GM23338 (cell line): ENCODE measurements around the gene TREML2. TPM values are rescaled to one million over a fixed set of nuclear protein-coding genes. Genes with fewer than 3 reads are reported as not detected.

Experiments
- ATAC-seq: fragments of 200-7000 bp; cut with Tn5 transposase; 3 replicates; pipeline ENCODE4 v1.9.1; 2020
- DNase-seq: peaks from one replicate; pipeline ENCODE4 v3.0.0-alpha.2; 2015; ENCODE audit warnings: low spot score
- H2AFZ ChIP-seq: fragments of 200-600 bp; sonication (generic); 2 replicates; pipeline ENCODE4 v1.8.0; 2016; ENCODE audit warnings: antibody characterized with exemption, mild to moderate bottlenecking, moderate library complexity
- H3F3A ChIP-seq: fragments of 200-600 bp; sonication (generic); replicated peaks from 2 replicates; pipeline ENCODE4 v1.8.0; 2017; ENCODE audit warnings: antibody characterized with exemption, mixed run types, low read depth
- H3K27ac ChIP-seq: fragments of 200-600 bp; sonication (generic); 2 replicates; pipeline ENCODE4 v1.6.1; 2016; ENCODE audit warnings: low read depth
- H3K27me3 ChIP-seq: fragments of 200-600 bp; sonication (generic); 2 replicates; pipeline ENCODE4 v1.8.0; 2016; ENCODE audit warnings: mild to moderate bottlenecking, mixed run types, moderate library complexity; ENCODE audit not compliant: insufficient read depth
- H3K36me3 ChIP-seq: fragments of 200-600 bp; sonication (generic); 2 replicates; pipeline ENCODE4 v1.8.0; 2016; ENCODE audit warnings: mild to moderate bottlenecking; ENCODE audit not compliant: insufficient read depth
- H3K4me1 ChIP-seq: fragments of 200-600 bp; sonication (generic); 2 replicates; pipeline ENCODE4 v1.8.0; 2016; ENCODE audit warnings: mild to moderate bottlenecking, moderate library complexity; ENCODE audit not compliant: insufficient read depth
- H3K4me2 ChIP-seq: fragments of 200-600 bp; sonication (generic); 2 replicates; pipeline ENCODE4 v1.7.1; 2017; ENCODE audit warnings: mixed run types
- H3K4me3 ChIP-seq: fragments of 200-600 bp; sonication (generic); 2 replicates; pipeline ENCODE4 v1.6.1; 2016; ENCODE audit warnings: mixed run types
- H3K79me2 ChIP-seq: fragments of 200-600 bp; sonication (generic); replicated peaks from 2 replicates; pipeline ENCODE4 v1.8.0; 2017; ENCODE audit warnings: mild to moderate bottlenecking; ENCODE audit not compliant: insufficient read depth
- H3K9me2 ChIP-seq: fragments of 200-600 bp; sonication (generic); 2 replicates; pipeline ENCODE4 v1.8.0; 2017; ENCODE audit not compliant: insufficient read depth
- H4K20me1 ChIP-seq: fragments of 200-600 bp; sonication (generic); replicated peaks from 2 replicates; pipeline ENCODE4 v1.8.0; 2017; ENCODE audit warnings: mild to moderate bottlenecking; ENCODE audit not compliant: insufficient read depth
- H3K27ac Mint-ChIP-seq: 2 replicates; pipeline ENCODE4 v1.8.0; 2020; ENCODE audit warnings: inconsistent platforms, mild to moderate bottlenecking, moderate library complexity, mixed read lengths
- H3K27me3 Mint-ChIP-seq: 3 replicates; pipeline ENCODE4 v1.8.0; 2022; ENCODE audit warnings: low read depth, mild to moderate bottlenecking, moderate library complexity, mixed read lengths, inconsistent platforms; ENCODE audit not compliant: insufficient read depth, poor library complexity
- H3K36me3 Mint-ChIP-seq: 3 replicates; pipeline ENCODE4 v1.8.0; 2021; ENCODE audit warnings: low read depth, mild to moderate bottlenecking, inconsistent platforms, moderate library complexity, mixed read lengths
- H3K4me1 Mint-ChIP-seq: 3 replicates; pipeline ENCODE4 v1.8.0; 2020; ENCODE audit warnings: mild to moderate bottlenecking, inconsistent platforms, mixed read lengths
- H3K4me3 Mint-ChIP-seq: 3 replicates; pipeline ENCODE4 v1.8.0; 2021; ENCODE audit warnings: moderate library complexity, mild to moderate bottlenecking, inconsistent platforms, mixed read lengths
- H3K9me3 Mint-ChIP-seq: 3 replicates; pipeline ENCODE4 v1.8.0; 2020; ENCODE audit warnings: moderate library complexity, mild to moderate bottlenecking, inconsistent platforms, mixed read lengths
- CREB1 ChIP-seq: fragments of 250-450 bp; sonication (Bioruptor Pico); IDR thresholded peaks from 2 replicates; pipeline ENCODE4 v1.5.0; 2020; ENCODE audit warnings: low read depth, mild to moderate bottlenecking, moderate library complexity
- EZH2 ChIP-seq: fragments of 200-600 bp; sonication (generic); IDR thresholded peaks from one replicate; pipeline ENCODE4 v1.8.0; 2017; ENCODE audit warnings: antibody characterized with exemption, mild to moderate bottlenecking, low read depth; ENCODE audit not compliant: unreplicated experiment
- JUNB ChIP-seq: IDR thresholded peaks from one replicate; pipeline ENCODE4 v1.6.1; 2016; ENCODE audit warnings: antibody characterized with exemption; ENCODE audit not compliant: unreplicated experiment
- polyA plus RNA-seq: library from polyadenylated mRNA; unstranded; fragments of >200 nt; fragmentation: Nextera tagmentation; extraction: Ambion mirVana; gene quantifications from 2 replicates; pipeline ENCODE4 v1.2.1, GENCODE V29; 2016
- total RNA-seq: library from RNA; depleted of rRNA; stranded (reverse); fragments of >200 nt; shearing (Covaris generic); gene quantifications from 2 replicates; pipeline ENCODE4 v1.2.3, GENCODE V29; 2014
- TF ChIP-seq, protein P1 (sequence below), 2 experiments: fragments of 200-600 bp in 1 of 2; sonication (generic) in 1 of 2; conservative IDR thresholded peaks; 2 replicates each; pipeline versions ENCODE4 v1.5.1 to v1.6.1; 2016 to 2017; ENCODE audit warnings: antibody characterized with exemption in 2 of 2, low read depth in 2 of 2, mild to moderate bottlenecking in 2 of 2, moderate library complexity in 1 of 2
- TF ChIP-seq, protein P2 (sequence below): IDR thresholded peaks from one replicate; pipeline ENCODE4 v1.6.1; 2018; ENCODE audit warnings: antibody characterized with exemption; ENCODE audit not compliant: unreplicated experiment

TREML2 gene
- total and polyA plus RNA-seq, 2 experiments from 2014 or later = 0.07 TPM; not detected in 1

DNA sequence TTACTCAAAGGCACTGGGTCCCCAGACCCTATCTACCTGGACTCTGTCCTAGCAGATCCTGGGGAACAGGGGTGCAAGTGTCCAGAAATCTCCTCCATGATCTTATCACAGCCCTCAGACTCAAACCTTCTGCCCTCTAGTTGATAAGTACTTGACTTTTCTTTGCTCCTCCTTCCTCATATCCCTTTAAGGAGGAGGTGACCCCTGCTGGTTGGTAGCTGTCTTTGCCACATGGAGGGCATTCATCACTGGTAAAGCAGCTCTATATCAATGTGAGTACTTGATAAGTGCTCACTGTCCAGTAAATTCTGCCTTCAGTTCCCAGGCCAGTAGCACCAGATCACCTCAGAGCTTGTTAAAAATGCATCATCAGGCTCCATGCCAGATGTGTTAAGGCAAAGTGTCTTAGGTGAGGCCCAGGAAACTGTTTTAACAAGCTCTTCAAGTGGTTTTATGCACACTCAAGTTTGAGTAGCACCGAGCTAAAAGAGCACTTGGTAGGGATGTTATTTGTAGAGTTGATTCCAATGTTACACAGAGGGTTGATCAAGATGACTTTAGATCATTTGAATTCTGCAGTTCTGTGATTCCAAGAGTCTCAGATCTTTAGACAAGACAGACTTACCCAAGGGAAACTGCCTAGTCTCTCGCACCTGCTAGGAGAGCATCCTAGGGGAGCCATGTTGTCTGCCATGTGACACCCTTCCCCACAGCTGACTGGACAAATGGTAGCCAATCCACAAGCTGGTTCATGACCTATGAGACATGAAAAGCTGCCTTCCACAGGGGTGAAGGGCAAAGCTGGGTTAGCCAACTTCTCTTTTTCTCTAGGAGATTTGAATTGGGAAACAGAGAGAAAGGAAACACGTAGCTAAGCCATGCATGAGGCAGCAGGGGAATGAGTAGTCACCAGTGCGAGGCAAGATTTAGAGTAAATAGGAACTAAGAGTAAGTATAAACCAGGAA lies 18.6 kb downstream of the TREML2 start:
- H2AFZ ChIP-seq = peak overlapping the region; percentile 6; the same call in 1 of the 2 replicates

DNA sequence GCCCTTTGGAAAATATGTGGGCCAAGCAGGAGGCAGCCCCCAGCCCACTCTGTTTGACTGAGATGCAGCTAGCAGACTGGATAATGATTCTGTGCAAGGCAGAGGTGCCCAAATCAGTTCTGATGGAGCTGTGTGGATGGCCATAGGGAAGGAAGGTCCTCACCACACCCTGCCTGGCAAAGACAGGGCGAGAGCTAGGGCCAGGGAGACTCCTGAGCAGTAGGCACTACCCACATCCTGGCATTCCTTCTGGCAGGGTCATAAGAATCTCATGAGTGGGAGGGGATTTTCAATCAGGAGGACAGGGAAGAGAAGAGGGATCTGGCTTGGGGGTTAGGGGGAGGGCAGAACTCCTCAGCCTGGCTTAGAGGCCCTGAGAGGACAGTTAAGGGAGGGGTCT lies 19.4 kb downstream of the TREML2 start:
- Mint-ChIP-seq H3K36me3 (no peaks in the 10 kb centered on the region), H3K27ac (no peak overlapping the region), H3K9me3 (no peaks in the 10 kb centered on the region), H3K4me1 (peaks cover 9% of the 10 kb centered on the region), H3K4me3 (no peak overlapping the region), H3K27me3 (peaks cover 2% of the 10 kb centered on the region)
- H3K9me2 ChIP-seq = no peaks in the 10 kb centered on the region
- ATAC-seq (no peak), DNase-seq (no peak)
- H3K27ac ChIP-seq = no peak overlapping the region
- no peak overlapping the region for H3K4me2 ChIP-seq
- H3K36me3 ChIP-seq = no peaks in the 10 kb centered on the region
- H3K4me3 ChIP-seq = no peak overlapping the region
- no peaks in the 10 kb centered on the region for H3K4me1 ChIP-seq
- no peaks in the 10 kb centered on the region for H3K27me3 ChIP-seq
- H3F3A ChIP-seq = no peaks in the 10 kb centered on the region
- H4K20me1 ChIP-seq = no peaks in the 10 kb centered on the region
- no peaks in the 10 kb centered on the region for H3K79me2 ChIP-seq
- no peak overlapping the region; the same call in 1 of the 2 replicates for H2AFZ ChIP-seq
- TF ChIP-seq, protein P1, sequence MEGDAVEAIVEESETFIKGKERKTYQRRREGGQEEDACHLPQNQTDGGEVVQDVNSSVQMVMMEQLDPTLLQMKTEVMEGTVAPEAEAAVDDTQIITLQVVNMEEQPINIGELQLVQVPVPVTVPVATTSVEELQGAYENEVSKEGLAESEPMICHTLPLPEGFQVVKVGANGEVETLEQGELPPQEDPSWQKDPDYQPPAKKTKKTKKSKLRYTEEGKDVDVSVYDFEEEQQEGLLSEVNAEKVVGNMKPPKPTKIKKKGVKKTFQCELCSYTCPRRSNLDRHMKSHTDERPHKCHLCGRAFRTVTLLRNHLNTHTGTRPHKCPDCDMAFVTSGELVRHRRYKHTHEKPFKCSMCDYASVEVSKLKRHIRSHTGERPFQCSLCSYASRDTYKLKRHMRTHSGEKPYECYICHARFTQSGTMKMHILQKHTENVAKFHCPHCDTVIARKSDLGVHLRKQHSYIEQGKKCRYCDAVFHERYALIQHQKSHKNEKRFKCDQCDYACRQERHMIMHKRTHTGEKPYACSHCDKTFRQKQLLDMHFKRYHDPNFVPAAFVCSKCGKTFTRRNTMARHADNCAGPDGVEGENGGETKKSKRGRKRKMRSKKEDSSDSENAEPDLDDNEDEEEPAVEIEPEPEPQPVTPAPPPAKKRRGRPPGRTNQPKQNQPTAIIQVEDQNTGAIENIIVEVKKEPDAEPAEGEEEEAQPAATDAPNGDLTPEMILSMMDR (conservative IDR thresholded peaks at IDR 0.05; ENCODE audit: low read depth in 2 of 2) = no peak

More for the DNA sequence above, 18.6 kb downstream of the TREML2 start:
- H3K27me3 ChIP-seq = no peaks in the 10 kb centered on the region
- TF ChIP-seq CREB1 (CRISPR knock-in tag) (no peak), EZH2 (no peak), JUNB (no peak)
- TF ChIP-seq, protein P2, sequence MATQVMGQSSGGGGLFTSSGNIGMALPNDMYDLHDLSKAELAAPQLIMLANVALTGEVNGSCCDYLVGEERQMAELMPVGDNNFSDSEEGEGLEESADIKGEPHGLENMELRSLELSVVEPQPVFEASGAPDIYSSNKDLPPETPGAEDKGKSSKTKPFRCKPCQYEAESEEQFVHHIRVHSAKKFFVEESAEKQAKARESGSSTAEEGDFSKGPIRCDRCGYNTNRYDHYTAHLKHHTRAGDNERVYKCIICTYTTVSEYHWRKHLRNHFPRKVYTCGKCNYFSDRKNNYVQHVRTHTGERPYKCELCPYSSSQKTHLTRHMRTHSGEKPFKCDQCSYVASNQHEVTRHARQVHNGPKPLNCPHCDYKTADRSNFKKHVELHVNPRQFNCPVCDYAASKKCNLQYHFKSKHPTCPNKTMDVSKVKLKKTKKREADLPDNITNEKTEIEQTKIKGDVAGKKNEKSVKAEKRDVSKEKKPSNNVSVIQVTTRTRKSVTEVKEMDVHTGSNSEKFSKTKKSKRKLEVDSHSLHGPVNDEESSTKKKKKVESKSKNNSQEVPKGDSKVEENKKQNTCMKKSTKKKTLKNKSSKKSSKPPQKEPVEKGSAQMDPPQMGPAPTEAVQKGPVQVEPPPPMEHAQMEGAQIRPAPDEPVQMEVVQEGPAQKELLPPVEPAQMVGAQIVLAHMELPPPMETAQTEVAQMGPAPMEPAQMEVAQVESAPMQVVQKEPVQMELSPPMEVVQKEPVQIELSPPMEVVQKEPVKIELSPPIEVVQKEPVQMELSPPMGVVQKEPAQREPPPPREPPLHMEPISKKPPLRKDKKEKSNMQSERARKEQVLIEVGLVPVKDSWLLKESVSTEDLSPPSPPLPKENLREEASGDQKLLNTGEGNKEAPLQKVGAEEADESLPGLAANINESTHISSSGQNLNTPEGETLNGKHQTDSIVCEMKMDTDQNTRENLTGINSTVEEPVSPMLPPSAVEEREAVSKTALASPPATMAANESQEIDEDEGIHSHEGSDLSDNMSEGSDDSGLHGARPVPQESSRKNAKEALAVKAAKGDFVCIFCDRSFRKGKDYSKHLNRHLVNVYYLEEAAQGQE = no peak
- TF ChIP-seq, protein P1 (conservative IDR thresholded peaks at IDR 0.05; ENCODE audit: low read depth in 2 of 2) = peak; percentile 78 to 87
- H3K9me2 ChIP-seq = no peaks in the 10 kb centered on the region
- DNase-seq (peak; percentile 84), ATAC-seq (peak; percentile 98)
- Mint-ChIP-seq H3K27ac (no peak overlapping the region), H3K4me1 (peaks cover 9% of the 10 kb centered on the region), H3K4me3 (no peak overlapping the region), H3K36me3 (no peaks in the 10 kb centered on the region), H3K27me3 (peaks cover 2% of the 10 kb centered on the region), H3K9me3 (no peaks in the 10 kb centered on the region)
- no peak overlapping the region for H3K27ac ChIP-seq
- H3F3A ChIP-seq = no peaks in the 10 kb centered on the region
- no peaks in the 10 kb centered on the region for H3K79me2 ChIP-seq
- H3K4me2 ChIP-seq = no peak overlapping the region
- no peaks in the 10 kb centered on the region for H3K4me1 ChIP-seq
- H4K20me1 ChIP-seq = no peaks in the 10 kb centered on the region
- no peaks in the 10 kb centered on the region for H3K36me3 ChIP-seq
- H3K4me3 ChIP-seq = no peak overlapping the region
